ENCODE data around the gene KCNQ1.

Gene KCNQ1

DNA sequence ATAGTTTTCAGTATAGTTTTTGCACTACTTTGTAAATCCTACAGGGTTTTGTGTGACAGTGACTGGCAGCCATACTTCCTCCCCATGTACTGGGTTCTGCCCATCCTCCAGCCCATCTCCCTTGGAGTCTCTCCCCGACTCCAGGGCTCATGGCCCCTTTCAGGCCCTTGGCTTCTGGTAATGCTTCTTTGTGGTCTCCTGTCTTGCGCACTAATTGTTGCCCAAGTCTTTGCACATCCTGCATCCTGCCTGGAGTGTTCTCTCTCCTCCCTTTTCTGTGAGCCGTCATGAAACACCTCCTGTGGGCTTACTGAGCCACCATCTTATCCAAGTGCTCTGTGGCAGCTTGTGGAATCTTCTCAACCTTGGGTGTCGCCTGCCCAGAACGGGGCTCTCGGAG lies 266.4 kb downstream of the KCNQ1 start:
- TF ChIP-seq CTCF (IDR thresholded peaks at IDR 0.05; ENCODE audit: borderline replicate concordance, extremely low read depth, low read length, poor library complexity, severe bottlenecking) (no peak), EZH2 (IDR thresholded peaks at IDR 0.05; ENCODE audit: borderline replicate concordance, low read depth, low read length, severe bottlenecking) (no peak)
- Histone ChIP-seq H3K27me3 (ENCODE audit: insufficient read depth, low read length, poor library complexity) (no peaks in the 10 kb centered on the region), H4K20me1 (ENCODE audit: insufficient read depth, low read length) (no peaks in the 10 kb centered on the region), H3K9me3 (ENCODE audit: insufficient read depth, low read length, severe bottlenecking) (no peaks in the 10 kb centered on the region), H3K27ac (ENCODE audit: low read length) (no peak overlapping the region), H3K9ac (ENCODE audit: low read depth, low read length) (no peak overlapping the region), H3K79me2 (ENCODE audit: insufficient read depth, low read length) (no peaks in the 10 kb centered on the region), H3K4me2 (ENCODE audit: insufficient read depth, low read length) (no peak overlapping the region), H2AFZ (ENCODE audit: low read depth, low read length) (no peak overlapping the region), H3K36me3 (ENCODE audit: insufficient read depth, low read length) (no peaks in the 10 kb centered on the region), H3K4me3 (ENCODE audit: low read depth in 1 of 2, low read length in 2 of 2) (no peak overlapping the region), H3K4me1 (ENCODE audit: insufficient read depth, low read length) (no peaks in the 10 kb centered on the region)
- no peak for DNase-seq
- no peak for ATAC-seq (ENCODE audit: insufficient read depth, low read depth)

- H3K4me2 ChIP-seq (ENCODE audit: insufficient read depth, low read length), result no peak overlapping the region
- TF ChIP-seq CTCF (IDR thresholded peaks at IDR 0.05; ENCODE audit: borderline replicate concordance, extremely low read depth, low read length, poor library complexity, severe bottlenecking) (no peak), EZH2 (IDR thresholded peaks at IDR 0.05; ENCODE audit: borderline replicate concordance, low read depth, low read length, severe bottlenecking) (no peak)
- H4K20me1 ChIP-seq (ENCODE audit: insufficient read depth, low read length), result 0 out of 2 replicates have a peak, but pooled peaks cover 2% of the 10 kb centered on the region
- no peak overlapping the region for H3K9ac ChIP-seq (ENCODE audit: low read depth, low read length)
- no peak overlapping the region for H3K4me3 ChIP-seq (ENCODE audit: low read depth in 1 of 2, low read length in 2 of 2)
- no peaks in the 10 kb centered on the region for H3K79me2 ChIP-seq (ENCODE audit: insufficient read depth, low read length)
- no peak for DNase-seq
- H3K9me3 ChIP-seq (ENCODE audit: insufficient read depth, low read length, severe bottlenecking), result no peaks in the 10 kb centered on the region
- H3K4me1 ChIP-seq (ENCODE audit: insufficient read depth, low read length), result no peaks in the 10 kb centered on the region
- no peak for ATAC-seq (ENCODE audit: insufficient read depth, low read depth)
- H3K36me3 ChIP-seq (ENCODE audit: insufficient read depth, low read length), result no peaks in the 10 kb centered on the region
- H3K27me3 ChIP-seq (ENCODE audit: insufficient read depth, low read length, poor library complexity), result no peaks in the 10 kb centered on the region
- no peak overlapping the region for H3K27ac ChIP-seq (ENCODE audit: low read length)
- H2AFZ ChIP-seq (ENCODE audit: low read depth, low read length), result no peak overlapping the region
Observed at GRCh38 chr11:2713094-2713493, 268.3 kb downstream of the KCNQ1 start.

DNA sequence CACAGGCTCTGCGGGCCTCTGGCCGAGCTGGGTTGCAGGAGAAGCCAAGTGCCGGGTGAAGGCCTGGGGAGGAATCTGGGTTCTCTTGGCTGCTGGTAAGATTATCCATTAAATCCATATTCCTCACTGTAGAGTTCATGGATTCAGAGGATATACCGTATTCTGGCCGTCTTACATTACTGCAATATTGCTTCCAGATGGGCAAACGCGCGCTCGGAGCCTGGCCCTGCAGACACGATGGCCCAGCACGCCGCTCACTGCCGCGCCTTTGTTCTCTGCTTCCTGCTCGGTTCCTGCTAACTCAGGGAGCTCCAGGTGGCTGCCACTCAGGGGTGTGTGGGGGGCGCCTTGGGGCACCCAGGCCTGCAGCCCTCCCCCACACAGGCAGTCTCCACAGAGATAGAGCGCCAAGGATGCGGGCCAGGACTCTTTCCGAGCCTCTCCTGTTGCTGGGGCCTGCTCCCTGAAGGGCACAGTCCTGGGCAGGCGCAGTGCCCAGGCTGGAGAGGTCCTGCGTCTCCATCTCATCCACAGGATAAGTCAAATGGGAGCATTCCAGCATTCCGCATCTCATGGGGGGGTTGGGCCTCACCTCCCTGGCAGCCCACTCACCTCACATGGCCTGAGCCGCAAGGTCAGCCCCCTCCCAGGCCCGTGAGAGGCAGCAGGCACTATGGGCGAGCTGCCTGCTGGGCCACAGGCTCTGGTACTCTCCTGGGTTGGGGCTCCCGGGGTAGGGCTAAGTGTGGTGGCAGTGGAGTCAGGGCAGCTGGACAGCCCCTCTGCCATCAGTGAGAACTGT lies 269.1 kb downstream of the KCNQ1 start:
- Histone ChIP-seq H3K27ac (ENCODE audit: low read length) (no peak overlapping the region), H3K9ac (ENCODE audit: low read depth, low read length) (no peak overlapping the region), H4K20me1 (ENCODE audit: insufficient read depth, low read length) (0 out of 2 replicates have a peak, but pooled peaks cover 2% of the 10 kb centered on the region), H3K79me2 (ENCODE audit: insufficient read depth, low read length) (no peaks in the 10 kb centered on the region), H3K4me2 (ENCODE audit: insufficient read depth, low read length) (no peak overlapping the region), H3K9me3 (ENCODE audit: insufficient read depth, low read length, severe bottlenecking) (no peaks in the 10 kb centered on the region), H3K4me1 (ENCODE audit: insufficient read depth, low read length) (no peaks in the 10 kb centered on the region), H2AFZ (ENCODE audit: low read depth, low read length) (no peak overlapping the region), H3K36me3 (ENCODE audit: insufficient read depth, low read length) (no peaks in the 10 kb centered on the region), H3K27me3 (ENCODE audit: insufficient read depth, low read length, poor library complexity) (no peaks in the 10 kb centered on the region), H3K4me3 (ENCODE audit: low read depth in 1 of 2, low read length in 2 of 2) (no peak overlapping the region)
- TF ChIP-seq EZH2 (IDR thresholded peaks at IDR 0.05; ENCODE audit: borderline replicate concordance, low read depth, low read length, severe bottlenecking) (no peak), CTCF (IDR thresholded peaks at IDR 0.05; ENCODE audit: borderline replicate concordance, extremely low read depth, low read length, poor library complexity, severe bottlenecking) (no peak)
- ATAC-seq (ENCODE audit: insufficient read depth, low read depth), result no peak
- no peak for DNase-seq
